Pulmonary artery endothelial cell (primary cell): ENCODE results near the gene FSTL4. TPM values are rescaled to one million over a fixed set of nuclear protein-coding genes. Genes with fewer than 3 reads are reported as not detected.
"Not testable (repeated sequence)": the region's sequence is repeated elsewhere in the genome, so short reads cannot be mapped to it uniquely, and the experiment has no call there.

ENCODE experiments used
- DNase-seq: peaks from one replicate; pipeline ENCODE4 v3.0.0-alpha.2; 2011; ENCODE audit warnings: low read depth, low spot score
- total RNA-seq: library from RNA; depleted of rRNA; stranded (reverse); fragments of >200 nt; gene quantifications from 2 replicates; pipeline ENCODE4 v1.2.3, GENCODE V29; 2014

FSTL4 gene
- total RNA-seq, 1 donor from 2014 or later = not detected

- no peak for DNase-seq
Measured at GRCh38 chr5:133229931-133230664, 382.2 kb downstream of the FSTL4 start.

- no peak for DNase-seq
Measured at GRCh38 chr5:133228316-133228715, 384.0 kb downstream of the FSTL4 start.

DNA sequence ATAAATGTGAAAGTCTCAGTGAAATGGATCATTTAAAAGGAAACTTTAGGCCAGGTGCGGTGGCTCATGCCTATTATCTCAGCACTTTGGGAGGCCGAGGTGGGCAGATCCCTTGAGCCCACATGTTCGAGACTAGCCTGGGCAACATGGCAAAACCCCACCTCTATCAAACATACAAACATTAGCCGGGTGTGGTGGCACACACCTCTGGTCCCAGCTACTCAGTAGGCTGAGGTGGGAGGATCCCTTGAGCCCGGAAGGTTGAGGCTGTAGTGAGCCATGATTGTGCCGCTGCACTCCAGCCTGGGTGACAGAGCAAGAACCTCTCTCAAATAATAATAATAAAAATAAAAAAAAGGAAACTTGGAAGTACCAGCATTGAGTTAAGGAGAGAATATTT, 384.4 kb downstream of the FSTL4 start:
- no peak for DNase-seq

DNA sequence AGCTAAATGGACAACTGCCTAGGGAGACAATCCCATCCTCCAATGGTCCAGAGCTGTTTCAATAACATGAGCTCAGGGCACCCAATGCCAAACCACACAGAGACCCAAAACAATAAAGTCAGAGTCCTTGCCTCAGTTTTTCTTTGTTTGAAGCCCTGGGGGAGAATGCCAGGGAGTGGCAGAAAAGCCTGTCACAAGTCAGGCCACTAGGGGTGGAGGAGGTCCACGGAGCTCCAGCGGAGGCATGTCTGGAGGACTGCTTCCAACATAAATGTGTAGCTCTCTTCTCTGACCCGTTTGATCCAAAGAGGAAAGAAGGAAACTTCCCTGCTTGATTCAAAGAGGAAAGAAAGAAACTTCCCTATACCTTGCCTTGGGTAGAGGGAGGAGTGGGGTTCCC, 385.3 kb downstream of the FSTL4 start:
- no peak for DNase-seq

DNA sequence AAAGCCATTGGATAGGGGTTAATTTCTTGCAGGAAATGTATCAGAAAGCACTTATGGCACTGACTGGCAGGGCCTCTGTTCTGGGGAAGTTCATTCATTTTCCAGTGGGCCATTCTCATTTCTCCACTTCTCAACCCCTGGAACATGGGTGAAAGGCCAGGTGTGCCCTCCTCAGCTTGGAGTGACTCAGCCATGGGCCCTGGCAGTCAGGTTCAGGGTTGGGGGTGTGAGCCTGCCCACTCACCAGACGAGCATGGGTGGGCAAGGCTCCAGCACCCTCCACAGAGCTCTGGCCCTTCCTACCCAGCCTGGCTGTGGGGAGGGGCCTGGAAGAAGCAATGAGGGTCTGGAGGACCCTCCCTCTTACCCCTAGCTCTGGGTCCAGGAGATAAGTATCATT, 386.2 kb downstream of the FSTL4 start:
- no peak for DNase-seq

- DNase-seq = no peak
Measured at GRCh38 chr5:133225671-133226152, 386.6 kb downstream of the FSTL4 start.

DNA sequence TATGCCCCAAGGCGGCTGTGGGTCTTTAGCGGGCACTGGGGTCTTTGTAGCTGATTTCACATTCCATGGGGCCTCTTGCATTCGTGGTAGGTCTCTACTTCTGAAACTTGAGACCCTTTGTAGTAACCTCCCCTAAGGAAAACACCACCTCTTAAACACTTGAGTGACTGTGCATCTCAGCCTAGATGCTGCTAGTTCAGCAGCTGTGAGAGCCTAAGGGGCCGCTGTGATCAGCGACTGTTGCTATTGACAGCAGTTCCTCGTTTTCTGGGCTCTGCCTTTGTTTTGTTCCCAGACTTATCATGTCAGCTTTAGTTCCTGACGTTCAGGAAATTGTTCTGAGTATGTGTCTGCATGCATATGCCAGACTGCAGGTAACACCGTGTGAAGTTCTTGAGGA, 389.4 kb downstream of the FSTL4 start:
- DNase-seq = no peak

DNA sequence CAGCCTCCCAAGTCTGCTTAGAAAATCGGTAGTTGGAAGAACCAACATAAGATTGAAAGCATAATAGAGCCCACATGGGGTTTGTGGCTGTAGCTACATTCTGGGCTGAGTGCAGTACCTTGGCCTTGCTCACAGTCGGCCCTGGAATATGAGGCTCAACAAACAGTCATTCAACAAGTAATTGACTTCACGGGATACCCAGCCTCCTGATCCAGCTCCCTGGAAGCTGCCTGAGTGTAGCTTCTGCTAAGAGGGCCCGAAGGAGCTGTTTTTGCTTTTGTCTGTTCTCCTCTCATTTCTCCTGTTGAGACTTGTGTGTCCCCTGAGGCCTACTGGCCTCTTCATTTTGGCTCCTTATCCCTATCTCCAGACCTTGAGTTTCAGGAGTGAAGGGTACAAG, 389.8 kb downstream of the FSTL4 start:
- no peak for DNase-seq

DNA sequence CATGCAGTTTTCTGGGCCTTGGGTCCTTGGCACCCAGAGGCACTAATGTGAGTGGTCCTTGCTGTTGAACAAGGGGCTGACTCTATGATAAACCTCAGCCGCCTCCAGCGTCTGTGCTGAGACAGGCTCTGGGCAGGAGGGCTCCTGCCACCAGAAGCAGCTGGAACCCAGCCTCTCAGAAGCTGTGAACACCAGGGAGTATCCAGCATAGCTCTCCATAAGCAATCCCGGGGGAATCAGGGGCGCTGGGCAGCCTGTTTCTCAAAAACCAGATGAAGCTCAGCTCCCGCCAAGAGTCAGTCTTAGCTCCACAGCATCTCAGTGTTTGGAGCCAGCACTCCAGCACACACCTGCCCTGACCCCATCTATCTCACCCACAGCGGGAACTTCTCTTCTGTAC, 390.3 kb downstream of the FSTL4 start:
- no peak for DNase-seq

DNA sequence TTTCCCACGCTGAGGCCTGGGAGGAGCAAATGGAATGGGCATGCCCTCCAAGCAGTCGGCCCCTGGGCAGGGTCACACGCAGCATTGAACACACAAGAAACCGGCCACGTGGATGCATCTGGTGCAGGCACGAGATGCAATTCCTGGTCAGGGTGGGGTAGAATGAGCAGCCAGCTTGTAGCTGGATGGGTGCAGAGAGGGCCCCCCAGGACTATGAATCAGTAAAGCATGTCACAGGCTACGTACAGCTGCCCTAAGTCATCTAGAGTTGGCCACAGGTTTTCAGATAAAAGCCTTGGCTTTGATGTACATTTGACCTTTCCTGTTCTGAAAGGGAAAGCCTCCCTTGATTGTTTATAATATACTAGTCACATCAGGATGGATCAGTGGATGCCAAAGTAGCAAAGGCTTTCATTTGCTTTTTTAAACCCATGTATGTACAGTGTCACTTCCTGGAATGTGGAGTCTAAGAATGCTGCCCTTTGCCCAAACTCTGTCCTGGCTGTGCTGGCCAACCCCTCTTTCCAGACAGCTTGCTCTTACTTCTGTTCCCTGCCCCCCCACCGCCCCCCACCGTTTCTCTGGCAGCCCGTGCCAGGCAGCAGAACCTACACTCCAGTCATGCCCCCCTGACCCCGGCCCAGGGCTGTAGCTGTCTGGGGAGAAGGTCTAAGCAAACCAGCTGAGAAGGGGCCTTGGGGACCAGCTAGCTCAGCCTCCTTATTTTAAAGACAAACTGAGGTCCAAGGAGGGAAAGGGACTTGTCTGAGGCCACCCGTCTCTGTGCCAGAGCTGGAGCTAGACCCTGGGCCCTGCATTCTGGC, 391.3 kb downstream of the FSTL4 start:
- DNase-seq = no peak

GRCh38 chr5:133219296-133219695, 393.0 kb downstream of the FSTL4 start:
- DNase-seq = no peak

DNA sequence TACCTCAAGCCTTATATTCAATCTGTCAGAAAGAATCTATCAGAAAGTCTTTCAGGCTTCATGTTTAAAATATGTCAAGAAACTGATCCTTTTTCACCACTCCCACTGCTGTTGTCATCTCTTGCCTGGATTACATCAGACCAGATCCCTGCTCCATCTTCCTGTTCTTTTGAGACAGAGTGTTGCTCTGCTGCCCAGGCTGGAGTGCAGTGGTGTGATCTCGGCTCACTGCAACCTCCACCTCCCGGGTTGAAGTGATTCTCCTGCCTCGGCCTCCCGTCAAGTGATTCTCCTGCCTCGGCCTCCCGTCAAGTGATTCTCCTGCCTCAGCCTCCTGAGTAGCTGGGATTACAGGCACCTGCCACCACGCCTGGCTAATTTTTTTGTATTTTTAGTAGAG, 396.2 kb downstream of the FSTL4 start:
- DNase-seq = not testable (repeated sequence)

GRCh38 chr5:133214153-133214820, 398.1 kb downstream of the FSTL4 start:
- peak; percentile 24 for DNase-seq

DNA sequence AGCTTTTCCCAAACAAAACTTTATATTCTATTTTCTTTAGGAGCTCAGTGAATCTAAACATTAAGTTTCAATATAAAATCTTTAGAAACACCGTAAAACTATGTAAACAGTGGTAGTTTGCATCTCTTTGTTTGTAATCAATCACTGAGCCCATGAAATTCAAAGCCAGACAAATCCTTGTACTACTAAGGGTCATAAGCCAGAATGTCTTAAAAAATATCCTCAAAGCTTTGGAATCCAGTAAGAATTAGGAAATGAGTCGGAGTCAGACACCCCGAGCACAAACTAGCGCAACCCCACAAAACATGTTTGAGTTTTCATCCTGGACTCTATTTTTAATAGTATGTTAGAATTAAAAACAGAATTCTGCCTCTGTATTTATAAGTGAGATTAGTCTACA, 406.7 kb downstream of the FSTL4 start:
- no peak for DNase-seq

GRCh38 chr5:133205204-133205603, 407.1 kb downstream of the FSTL4 start:
- DNase-seq = no peak

- DNase-seq = no peak
Measured at GRCh38 chr5:133203317-133204305, 408.7 kb downstream of the FSTL4 start.

DNA sequence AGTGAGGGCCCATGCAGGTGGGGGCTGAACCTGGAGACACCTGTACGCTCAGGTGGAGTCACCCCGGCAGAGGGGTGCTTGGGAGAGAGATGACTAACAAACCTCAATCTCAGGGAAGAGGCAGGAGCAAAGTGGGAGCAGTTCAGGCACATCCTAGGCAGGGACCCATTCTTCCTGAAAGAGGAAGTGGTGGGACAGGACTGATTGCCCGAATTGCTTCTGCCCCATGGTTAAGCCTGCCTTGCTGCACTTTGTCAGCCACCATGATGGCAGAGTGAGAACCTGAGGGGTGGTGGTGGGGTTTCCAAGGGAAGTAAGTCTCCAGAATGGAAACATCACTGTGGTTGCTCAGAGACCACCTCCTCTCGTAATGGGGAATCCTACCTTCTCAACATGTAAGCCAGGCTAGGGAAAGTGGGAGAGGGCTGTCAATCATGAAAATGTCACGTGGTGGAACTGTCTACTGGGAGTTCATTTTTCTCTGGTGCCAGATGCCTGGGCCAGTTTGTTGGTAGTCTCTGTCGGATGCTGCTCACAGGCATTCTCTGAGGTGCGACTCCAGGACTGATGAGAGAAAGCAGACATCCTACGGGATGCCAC, 410.2 kb downstream of the FSTL4 start:
- no peak for DNase-seq

- no peak for DNase-seq
Measured at GRCh38 chr5:133201310-133201709, 411.0 kb downstream of the FSTL4 start.

DNA sequence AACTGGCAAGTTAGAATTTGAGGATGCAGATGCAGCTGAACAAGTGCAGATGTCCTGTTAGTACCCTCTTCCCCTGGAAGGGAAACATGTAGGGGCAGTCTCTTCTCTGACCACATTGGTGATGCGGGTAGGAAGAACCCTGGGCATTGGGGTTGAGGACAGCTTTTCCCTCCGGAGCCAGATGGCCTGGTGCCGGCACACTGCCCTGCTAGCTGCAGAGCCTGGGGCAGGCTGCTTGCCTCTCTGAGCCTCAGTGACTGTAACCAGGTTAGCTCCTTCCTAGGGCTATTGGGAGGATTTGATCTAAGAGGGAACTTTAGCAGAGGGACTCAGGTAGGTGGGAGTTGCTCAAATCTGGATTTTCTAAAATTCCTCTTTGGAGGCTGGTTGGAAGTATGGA, 412.1 kb downstream of the FSTL4 start:
- DNase-seq = no peak

- no peak for DNase-seq
Measured at GRCh38 chr5:133199417-133200178, 412.7 kb downstream of the FSTL4 start.
